H1 (cell line): Measurements from ENCODE around the gene EPHA3. TPM values are rescaled to one million over a fixed set of nuclear protein-coding genes. Genes with fewer than 3 reads are reported as not detected.

Experiments used
- CTCF ChIA-PET: fragments of 300-600 bp; sonication (Branson Sonifier 250); formaldehyde crosslinking; loops from one replicate; lab custom pipeline; 2021; ENCODE audit not compliant: partially characterized antibody; lab: Charles Lee
- POLR2A ChIA-PET: fragments of 300-600 bp; sonication (Branson Sonifier 250); formaldehyde crosslinking; loops from one replicate; lab custom pipeline; 2021; ENCODE audit warnings: inconsistent platforms; ENCODE audit not compliant: partially characterized antibody; lab: Charles Lee
- DNase-seq, 2 experiments: peaks; one replicate each; pipeline versions ENCODE4 v3.0.0 to v3.0.0-alpha.2; 2010 to 2022; ENCODE audit warnings: low spot score in 2 of 2, low read depth in 1 of 2, mixed read lengths in 1 of 2
- FAIRE-seq: peaks from 2 replicates; lab custom pipeline; 2011; peaks lifted over from hg19 to GRCh38; lab: Jason Lieb, UNC
- H2AFZ ChIP-seq: 2 replicates; pipeline ENCODE4 v1.8.1; 2012; ENCODE audit warnings: low read length, inconsistent platforms
- H2AK5ac ChIP-seq: 2 replicates; pipeline ENCODE4 v1.6.1; 2013; ENCODE audit warnings: low read depth, low read length
- H2BK120ac ChIP-seq: replicated peaks from 2 replicates; pipeline ENCODE3; 2013; ENCODE audit warnings: low read depth, low read length, inconsistent platforms
- H2BK12ac ChIP-seq: 2 replicates; pipeline ENCODE4 v1.6.1; 2013; ENCODE audit warnings: low read depth, low read length
- H2BK15ac ChIP-seq: 2 replicates; pipeline ENCODE4 v1.6.1; 2013; ENCODE audit warnings: low read length
- H2BK20ac ChIP-seq: 2 replicates; pipeline ENCODE4 v1.6.1; 2013; ENCODE audit warnings: low read length
- H2BK5ac ChIP-seq: 2 replicates; pipeline ENCODE4 v1.6.1; 2013; ENCODE audit warnings: low read depth, low read length
- H3K14ac ChIP-seq: 2 replicates; pipeline ENCODE4 v1.6.1; 2013; ENCODE audit warnings: inconsistent platforms; ENCODE audit not compliant: insufficient read length
- H3K18ac ChIP-seq: 2 replicates; pipeline ENCODE4 v1.6.1; 2013; ENCODE audit warnings: low read length; ENCODE audit errors: extremely low read depth
- H3K23ac ChIP-seq: 2 replicates; pipeline ENCODE4 v1.6.1; 2013; ENCODE audit warnings: inconsistent platforms; ENCODE audit not compliant: insufficient read length
- H3K23me2 ChIP-seq: 2 replicates; pipeline ENCODE4 v1.6.1; 2013; ENCODE audit warnings: low read depth, low read length
- H3K27ac ChIP-seq: 2 replicates; pipeline ENCODE4 v1.6.1; 2011; ENCODE audit warnings: low read depth, low read length, inconsistent platforms
- H3K27me3 ChIP-seq, 4 experiments: replicated peaks in 1 of 4; 1 replicate in 1 of 4; 2 replicates in 3 of 4; pipeline versions ENCODE4 v1.6.1 to v1.8.1; 2011 to 2013; ENCODE audit warnings: low read length in 3 of 4, mild to moderate bottlenecking in 3 of 4, inconsistent platforms in 2 of 4, mixed read lengths in 2 of 4, moderate library complexity in 1 of 4; ENCODE audit not compliant: control insufficient read depth in 3 of 4, insufficient read depth in 3 of 4; ENCODE audit errors: extremely low read depth in 1 of 4
- H3K36me3 ChIP-seq, 4 experiments: 2 replicates each; pipeline versions ENCODE4 v1.6.1 to v1.8.1; 2011 to 2013; ENCODE audit warnings: mild to moderate bottlenecking in 4 of 4, low read length in 3 of 4, moderate library complexity in 2 of 4, control low read depth in 1 of 4, inconsistent platforms in 1 of 4; ENCODE audit not compliant: insufficient read depth in 4 of 4, control insufficient read depth in 2 of 4
- H3K4ac ChIP-seq: replicated peaks from 2 replicates; pipeline ENCODE3; 2013; ENCODE audit warnings: low read length, low read depth, mixed read lengths, inconsistent platforms; ENCODE audit not compliant: insufficient read length
- H3K4me1 ChIP-seq, 4 experiments: replicated peaks in 1 of 4; 1 replicate in 1 of 4; 2 replicates in 3 of 4; pipeline versions ENCODE4 v1.6.1 to v1.8.1; 2011 to 2013; ENCODE audit warnings: low read length in 3 of 4, inconsistent platforms in 2 of 4, mixed read lengths in 1 of 4; ENCODE audit not compliant: insufficient read depth in 4 of 4, control insufficient read depth in 3 of 4
- H3K4me2 ChIP-seq, 2 experiments: 2 replicates each; pipeline versions ENCODE4 v1.6.1 to v1.8.1; 2011 to 2013; ENCODE audit warnings: low read depth in 2 of 2, low read length in 2 of 2, control low read depth in 1 of 2, inconsistent platforms in 1 of 2, mild to moderate bottlenecking in 1 of 2; ENCODE audit not compliant: insufficient read depth in 1 of 2
- H3K4me3 ChIP-seq, 4 experiments: fragments of 200-600, 300-600 bp in 1 of 4; sonication (generic), shearing (Covaris generic), sonication (Bioruptor Twin) in 1 of 4; 2 replicates each; pipeline versions ENCODE4 v1.5.1 to v1.8.1; 2011 to 2016; ENCODE audit warnings: low read length in 4 of 4, low read depth in 3 of 4, control low read depth in 2 of 4, inconsistent platforms in 2 of 4, mild to moderate bottlenecking in 2 of 4, mixed read lengths in 1 of 4, moderate library complexity in 1 of 4; ENCODE audit not compliant: insufficient read depth in 2 of 4; ENCODE audit errors: extremely low read depth in 1 of 4
- H3K56ac ChIP-seq: replicated peaks from 2 replicates; pipeline ENCODE3; 2013; ENCODE audit warnings: low read depth, mild to moderate bottlenecking, mixed read lengths, low read length, inconsistent platforms; ENCODE audit not compliant: insufficient read length
- H3K79me1 ChIP-seq: 2 replicates; pipeline ENCODE4 v1.6.1; 2013; ENCODE audit warnings: low read depth, low read length, control low read depth
- H3K79me2 ChIP-seq, 2 experiments: 2 replicates each; pipeline versions ENCODE4 v1.6.1 to v1.8.1; 2012 to 2013; ENCODE audit warnings: low read length in 2 of 2, mild to moderate bottlenecking in 2 of 2, inconsistent platforms in 1 of 2; ENCODE audit not compliant: insufficient read depth in 2 of 2, control insufficient read depth in 1 of 2
- H3K9ac ChIP-seq, 4 experiments: replicated peaks in 1 of 4; 1 replicate in 1 of 4; 2 replicates in 3 of 4; pipeline versions ENCODE4 v1.6.1 to v1.8.1; 2011 to 2013; ENCODE audit warnings: low read depth in 3 of 4, low read length in 3 of 4, control low read depth in 2 of 4, mild to moderate bottlenecking in 2 of 4, moderate library complexity in 2 of 4, inconsistent platforms in 1 of 4; ENCODE audit errors: extremely low read depth in 1 of 4
- H3K9me3 ChIP-seq, 2 experiments: 2 replicates each; pipeline versions ENCODE4 v1.6.1 to v1.8.1; 2012 to 2013; ENCODE audit warnings: mild to moderate bottlenecking in 2 of 2, moderate library complexity in 2 of 2, control low read depth in 1 of 2, inconsistent platforms in 1 of 2, low read depth in 1 of 2, low read length in 1 of 2, mixed read lengths in 1 of 2; ENCODE audit not compliant: insufficient read depth in 2 of 2
- H4K20me1 ChIP-seq, 2 experiments: replicated peaks in 1 of 2; 2 replicates each; pipeline versions ENCODE3 to v1.8.1; 2011 to 2013; ENCODE audit warnings: inconsistent platforms in 2 of 2, low read length in 2 of 2, mild to moderate bottlenecking in 1 of 2; ENCODE audit not compliant: insufficient read depth in 2 of 2, control insufficient read depth in 1 of 2
- H4K5ac ChIP-seq: 2 replicates; pipeline ENCODE4 v1.6.1; 2013; ENCODE audit warnings: low read length, low read depth, mixed read lengths, inconsistent platforms; ENCODE audit not compliant: insufficient read length
- H4K8ac ChIP-seq: 2 replicates; pipeline ENCODE4 v1.8.0; 2013; ENCODE audit warnings: mild to moderate bottlenecking, moderate library complexity, low read length, inconsistent platforms; ENCODE audit not compliant: insufficient read depth; ENCODE audit errors: extremely low read depth
- H4K91ac ChIP-seq: replicated peaks from 2 replicates; pipeline ENCODE3; 2013; ENCODE audit warnings: low read length, mixed read lengths, inconsistent platforms; ENCODE audit not compliant: insufficient read length
- ASH2L ChIP-seq: fragments of 200-600, 300-600 bp; sonication (generic); IDR thresholded peaks from one replicate; pipeline ENCODE4 v1.7.1; 2017; ENCODE audit warnings: low read length
- ATF3 ChIP-seq: IDR thresholded peaks from 2 replicates; pipeline ENCODE4 v1.6.1; 2011; ENCODE audit warnings: low read depth, mild to moderate bottlenecking, low read length; ENCODE audit not compliant: insufficient read depth
- CHD2 ChIP-seq: IDR thresholded peaks from 2 replicates; pipeline ENCODE4 v1.6.1; 2012; ENCODE audit warnings: low read length, improper control_type of control experiment
- CTCF ChIP-seq, 3 experiments: IDR thresholded peaks; 1 replicate in 2 of 3; 2 replicates in 1 of 3; pipeline versions ENCODE4 v1.5.1 to v1.6.1; 2011; ENCODE audit warnings: low read length in 3 of 3, mild to moderate bottlenecking in 3 of 3, inconsistent platforms in 2 of 3, low read depth in 1 of 3, moderate library complexity in 1 of 3; ENCODE audit not compliant: insufficient read depth in 1 of 3; ENCODE audit errors: control extremely low read depth in 1 of 3
- EP300 ChIP-seq, 2 experiments: IDR thresholded peaks; 1 replicate in 1 of 2; 2 replicates in 1 of 2; pipeline ENCODE4 v1.6.1; 2011 to 2012; ENCODE audit warnings: low read depth in 2 of 2, low read length in 2 of 2, mild to moderate bottlenecking in 2 of 2, borderline replicate concordance in 1 of 2, inconsistent platforms in 1 of 2, moderate library complexity in 1 of 2
- FOSL1 ChIP-seq: IDR thresholded peaks from 2 replicates; pipeline ENCODE4 v1.6.1; 2011; ENCODE audit warnings: mild to moderate bottlenecking, low read depth, low read length, moderate library complexity; ENCODE audit not compliant: insufficient read depth
- GTF2F1 ChIP-seq: IDR thresholded peaks from 2 replicates; pipeline ENCODE4 v1.6.1; 2012; ENCODE audit warnings: low read depth, low read length, improper control_type of control experiment, borderline replicate concordance
- PHF8 ChIP-seq: fragments of 200-600 bp; sonication (generic); conservative IDR thresholded peaks from 2 replicates; pipeline ENCODE4 v1.7.1; 2012; ENCODE audit warnings: low read depth, mild to moderate bottlenecking, inconsistent platforms, low read length, moderate library complexity
- RBBP5 ChIP-seq: IDR thresholded peaks from 2 replicates; pipeline ENCODE4 v1.7.1; 2012; ENCODE audit warnings: low read depth, mild to moderate bottlenecking, inconsistent platforms, low read length, moderate library complexity, borderline replicate concordance
- SRF ChIP-seq: IDR thresholded peaks from 2 replicates; pipeline ENCODE4 v1.6.1; 2011; ENCODE audit warnings: mild to moderate bottlenecking, low read depth, low read length, moderate library complexity
- TAF1 ChIP-seq: IDR thresholded peaks from 2 replicates; pipeline ENCODE4 v1.6.1; 2011; ENCODE audit warnings: mild to moderate bottlenecking, low read depth, low read length
- WGBS, 2 experiments: shearing (Covaris generic) in 1 of 2; methylation state at CpG; one replicate each; pipeline versions ENCODE4 v1.1.6 to v1.1.7; 2013 to 2015; ENCODE audit warnings: low lambda C conversion rate in 2 of 2, mixed read lengths in 2 of 2, inconsistent platforms in 1 of 2, low coverage in 1 of 2, missing lambda C conversion rate in 1 of 2; ENCODE audit not compliant: insufficient replicate concordance in 2 of 2, insufficient coverage in 1 of 2, insufficient read length in 1 of 2; ENCODE audit errors: extremely low coverage in 1 of 2, missing lambda C conversion rate in 1 of 2; 5-methylcytosine and 5-hydroxymethylcytosine counted together
- polyA plus RNA-seq, 7 experiments: library from polyadenylated mRNA; depleted of rRNA in 3 of 7; stranded (reverse) in 5 of 7; unstranded in 2 of 7; fragments of >200 nt in 5 of 7; fragments of 200-250 nt in 2 of 7; gene quantifications; 1 replicate in 5 of 7; 2 replicates in 1 of 7; 4 replicates in 1 of 7; pipeline versions ENCODE4 v1.2.1 to v1.2.3, GENCODE V29; 2011 to 2013; ENCODE audit warnings: missing spikeins in 2 of 7, mixed read lengths in 2 of 7
- total RNA-seq: library from RNA; stranded (reverse); fragmentation: NEBNext Ultra II Directional; extraction: Animal tissue kit (Norgen Biotek cat#: 25700); gene quantifications from 2 replicates; pipeline ENCODE4 v1.2.1, GENCODE V29; 2021

Gene EPHA3
- total and polyA plus RNA-seq, 2 of the 8 experiments (the other 6 are each of a cell fraction or from before 2014, with no cell fraction given) = 0.09 to 0.22 TPM

DNA sequence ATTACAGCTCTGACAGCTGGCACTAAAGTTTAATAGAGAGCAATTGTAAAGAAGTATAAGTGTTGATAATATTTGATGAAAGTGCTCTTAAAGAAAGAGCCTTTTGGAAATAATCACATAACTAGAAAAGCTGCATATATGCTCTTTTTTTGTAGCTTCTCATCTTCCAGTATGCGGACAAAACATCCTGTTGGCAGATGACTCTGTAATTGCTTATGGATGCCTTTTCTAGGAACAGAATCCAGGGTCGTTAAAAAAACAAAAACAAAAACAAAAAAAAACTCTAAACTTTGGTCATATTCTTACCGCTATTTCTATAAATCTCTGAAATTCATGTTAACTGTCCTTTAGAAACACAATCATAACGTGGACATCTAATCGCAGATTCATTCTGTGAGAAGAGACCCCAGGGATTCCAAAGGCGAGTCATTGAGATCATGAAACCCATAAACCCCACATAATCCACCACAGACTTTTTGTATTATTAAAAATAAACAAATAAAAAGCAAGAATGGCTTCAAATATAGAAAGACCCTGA, 109.8 kb downstream of the EPHA3 start:
- no peak overlapping the region for H3K18ac ChIP-seq
- no peaks in the 10 kb centered on the region for H3K27me3 ChIP-seq
- no peak overlapping the region for H2BK20ac ChIP-seq
- no peaks in the 10 kb centered on the region for H3K36me3 ChIP-seq
- H4K8ac ChIP-seq = no peak overlapping the region
- no peak overlapping the region for H3K4me3 ChIP-seq
- no peak overlapping the region for H2AFZ ChIP-seq
- no peaks in the 10 kb centered on the region for H3K79me1 ChIP-seq
- H2BK120ac ChIP-seq = no peak overlapping the region
- no peak overlapping the region for H2AK5ac ChIP-seq
- 85 to 100% methylated on average over 1 to 6 of the region's 6 CpGs for WGBS, 2 experiments
- H4K91ac ChIP-seq = no peak overlapping the region
- no peaks in the 10 kb centered on the region for H3K79me2 ChIP-seq
- H2BK5ac ChIP-seq = no peak overlapping the region
- no peak overlapping the region for H4K5ac ChIP-seq
- H3K9me3 ChIP-seq = no peaks in the 10 kb centered on the region
- H3K4me2 ChIP-seq = no peak overlapping the region
- no peak overlapping the region for H3K9ac ChIP-seq
- H3K23me2 ChIP-seq = no peaks in the 10 kb centered on the region
- FAIRE-seq (no peak), DNase-seq (no peak)
- no peak overlapping the region for H3K27ac ChIP-seq
- no peak overlapping the region for H3K23ac ChIP-seq
- no peak overlapping the region for H3K14ac ChIP-seq
- no peaks in the 10 kb centered on the region for H3K4me1 ChIP-seq
- no peaks in the 10 kb centered on the region for H4K20me1 ChIP-seq
- CTCF ChIA-PET = interaction anchor here (1.3 kb wide), 1 partner anchor 15 kb away, joined by 4 read pairs; no protein-coding TSS in a partner anchor
- H3K56ac ChIP-seq = no peak overlapping the region
- H2BK15ac ChIP-seq = no peak overlapping the region
- POLR2A ChIA-PET = no interaction called here
- H2BK12ac ChIP-seq = no peak overlapping the region
- H3K4ac ChIP-seq = no peak overlapping the region
- no peak for TF ChIP-seq ATF3
- TF ChIP-seq GTF2F1 = no peak
- TF ChIP-seq EP300 (IDR thresholded peaks at IDR 0.05; ENCODE audit: borderline replicate concordance in 1 of 2, low read depth in 2 of 2, low read length in 2 of 2) = no peak
- no peak for TF ChIP-seq PHF8
- TF ChIP-seq ASH2L = no peak
- TF ChIP-seq RBBP5 = no peak
- TF ChIP-seq FOSL1 = no peak
- TF ChIP-seq CHD2 = no peak
- no peak for TF ChIP-seq SRF
- no peak for TF ChIP-seq TAF1
- no peak for TF ChIP-seq CTCF (IDR thresholded peaks at IDR 0.05; ENCODE audit: control extremely low read depth in 1 of 3, insufficient read depth in 1 of 3, low read depth in 1 of 3, low read length in 3 of 3)
